Measurements from ENCODE around the gene DGLUCY.

DNA sequence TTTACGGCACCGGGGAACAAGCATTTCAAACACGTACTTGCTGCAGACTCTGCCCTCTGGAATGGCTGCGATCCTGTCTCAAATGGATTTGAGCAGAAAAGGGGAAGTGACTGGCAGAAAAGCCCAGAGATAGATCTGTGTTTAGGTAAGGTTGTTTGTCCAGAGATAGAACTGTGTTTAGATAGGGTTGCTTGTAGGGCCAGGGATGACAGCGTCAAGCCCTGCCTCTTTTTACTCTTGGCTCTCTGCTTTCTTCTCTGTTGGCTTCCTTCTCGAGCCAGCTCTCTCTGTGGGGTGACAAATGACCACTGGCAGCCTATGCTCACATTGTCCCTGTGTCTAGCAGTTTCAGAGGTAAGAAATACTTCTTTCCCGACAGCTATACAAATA is 11.4 kb downstream of the DGLUCY start:
- TF ChIP-seq, protein P1, sequence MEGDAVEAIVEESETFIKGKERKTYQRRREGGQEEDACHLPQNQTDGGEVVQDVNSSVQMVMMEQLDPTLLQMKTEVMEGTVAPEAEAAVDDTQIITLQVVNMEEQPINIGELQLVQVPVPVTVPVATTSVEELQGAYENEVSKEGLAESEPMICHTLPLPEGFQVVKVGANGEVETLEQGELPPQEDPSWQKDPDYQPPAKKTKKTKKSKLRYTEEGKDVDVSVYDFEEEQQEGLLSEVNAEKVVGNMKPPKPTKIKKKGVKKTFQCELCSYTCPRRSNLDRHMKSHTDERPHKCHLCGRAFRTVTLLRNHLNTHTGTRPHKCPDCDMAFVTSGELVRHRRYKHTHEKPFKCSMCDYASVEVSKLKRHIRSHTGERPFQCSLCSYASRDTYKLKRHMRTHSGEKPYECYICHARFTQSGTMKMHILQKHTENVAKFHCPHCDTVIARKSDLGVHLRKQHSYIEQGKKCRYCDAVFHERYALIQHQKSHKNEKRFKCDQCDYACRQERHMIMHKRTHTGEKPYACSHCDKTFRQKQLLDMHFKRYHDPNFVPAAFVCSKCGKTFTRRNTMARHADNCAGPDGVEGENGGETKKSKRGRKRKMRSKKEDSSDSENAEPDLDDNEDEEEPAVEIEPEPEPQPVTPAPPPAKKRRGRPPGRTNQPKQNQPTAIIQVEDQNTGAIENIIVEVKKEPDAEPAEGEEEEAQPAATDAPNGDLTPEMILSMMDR (IDR thresholded peaks at IDR 0.05; ENCODE audit: insufficient read depth, low read depth, low read length) = no peak
- TF ChIP-seq EZH2 (IDR thresholded peaks at IDR 0.05; ENCODE audit: insufficient read depth, low read length) = no peak
